SU-DHL-6 (cell line): Measurements from ENCODE around the gene PSMC3IP.
"Not testable (repeated sequence)": the region's sequence is repeated elsewhere in the genome, so short reads cannot be mapped to it uniquely, and the experiment has no call there.

Source experiments
- H2AFZ ChIP-seq: fragments of 200-600 bp; sonication (generic); 2 replicates; pipeline ENCODE4 v1.6.1; 2014; ENCODE audit warnings: low read depth, mild to moderate bottlenecking, moderate library complexity, mixed read lengths, antibody characterized with exemption, low read length; ENCODE audit not compliant: severe bottlenecking
- H3F3A ChIP-seq: fragments of 200-600 bp; shearing (Covaris generic); 2 replicates; pipeline ENCODE4 v1.6.0; 2016; ENCODE audit warnings: antibody characterized with exemption, mild to moderate bottlenecking; ENCODE audit not compliant: insufficient read depth
- H3K27ac ChIP-seq: fragments of 200-600 bp; sonication (generic); 2 replicates; pipeline ENCODE4 v1.5.1; 2016; ENCODE audit warnings: low read depth, mild to moderate bottlenecking, low read length, moderate library complexity, mixed read lengths
- H3K27me3 ChIP-seq: fragments of 200-600 bp; sonication (generic), shearing (Covaris generic); 2 replicates; pipeline ENCODE4 v1.6.0; 2014; ENCODE audit warnings: mild to moderate bottlenecking, low read length
- H3K36me3 ChIP-seq: fragments of 200-600 bp; sonication (generic); 2 replicates; pipeline ENCODE4 v1.6.1; 2014; ENCODE audit warnings: mild to moderate bottlenecking, low read length, mixed read lengths
- H3K4me2 ChIP-seq: fragments of 300-600, 200-600 bp; shearing (Covaris generic), sonication (generic); 2 replicates; pipeline ENCODE4 v1.6.0; 2014; ENCODE audit warnings: low read length, low read depth, mild to moderate bottlenecking; ENCODE audit not compliant: poor library complexity, severe bottlenecking
- H3K4me3 ChIP-seq: fragments of 200-600 bp; sonication (generic); 2 replicates; pipeline ENCODE4 v1.5.1; 2014; ENCODE audit warnings: antibody characterized with exemption, low read length, mild to moderate bottlenecking, mixed read lengths; ENCODE audit not compliant: insufficient read depth, poor library complexity, severe bottlenecking
- H3K79me2 ChIP-seq: fragments of 200-600 bp; sonication (generic); 2 replicates; pipeline ENCODE4 v1.6.1; 2014; ENCODE audit warnings: mild to moderate bottlenecking, low read length, moderate library complexity; ENCODE audit not compliant: insufficient read depth
- H3K9ac ChIP-seq: fragments of 200-600 bp; sonication (generic); 2 replicates; pipeline ENCODE4 v1.7.0; 2014; ENCODE audit warnings: mild to moderate bottlenecking, low read length
- H3K9me2 ChIP-seq: fragments of 200-600 bp; sonication (generic); replicated peaks from 2 replicates; pipeline ENCODE4 v1.6.1; 2014; ENCODE audit warnings: low read length; ENCODE audit not compliant: insufficient read depth
- H3K9me3 ChIP-seq: fragments of 200-600 bp; sonication (generic); 2 replicates; pipeline ENCODE4 v1.6.1; 2014; ENCODE audit warnings: low read length, mixed read lengths; ENCODE audit not compliant: insufficient read depth
- H4K20me1 ChIP-seq: fragments of 200-600 bp; sonication (generic); 2 replicates; pipeline ENCODE4 v1.6.1; 2014; ENCODE audit warnings: low read depth, mild to moderate bottlenecking, antibody characterized with exemption, low read length, moderate library complexity, mixed read lengths
- CTCF ChIP-seq: fragments of 200-600 bp; sonication (generic); IDR thresholded peaks from one replicate; pipeline ENCODE4 v1.5.1; 2017; ENCODE audit warnings: antibody characterized with exemption, mild to moderate bottlenecking, low read length, moderate library complexity; ENCODE audit not compliant: insufficient read depth, poor library complexity, severe bottlenecking
- EZH2phosphoT487 ChIP-seq: fragments of 200-600 bp; sonication (generic), shearing (Covaris generic); conservative IDR thresholded peaks from 2 replicates; pipeline ENCODE4 v1.6.1; 2018; ENCODE audit warnings: mild to moderate bottlenecking, antibody characterized with exemption, low read length, moderate library complexity, mixed read lengths

Gene PSMC3IP, protein sequence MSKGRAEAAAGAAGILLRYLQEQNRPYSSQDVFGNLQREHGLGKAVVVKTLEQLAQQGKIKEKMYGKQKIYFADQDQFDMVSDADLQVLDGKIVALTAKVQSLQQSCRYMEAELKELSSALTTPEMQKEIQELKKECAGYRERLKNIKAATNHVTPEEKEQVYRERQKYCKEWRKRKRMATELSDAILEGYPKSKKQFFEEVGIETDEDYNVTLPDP

DNA sequence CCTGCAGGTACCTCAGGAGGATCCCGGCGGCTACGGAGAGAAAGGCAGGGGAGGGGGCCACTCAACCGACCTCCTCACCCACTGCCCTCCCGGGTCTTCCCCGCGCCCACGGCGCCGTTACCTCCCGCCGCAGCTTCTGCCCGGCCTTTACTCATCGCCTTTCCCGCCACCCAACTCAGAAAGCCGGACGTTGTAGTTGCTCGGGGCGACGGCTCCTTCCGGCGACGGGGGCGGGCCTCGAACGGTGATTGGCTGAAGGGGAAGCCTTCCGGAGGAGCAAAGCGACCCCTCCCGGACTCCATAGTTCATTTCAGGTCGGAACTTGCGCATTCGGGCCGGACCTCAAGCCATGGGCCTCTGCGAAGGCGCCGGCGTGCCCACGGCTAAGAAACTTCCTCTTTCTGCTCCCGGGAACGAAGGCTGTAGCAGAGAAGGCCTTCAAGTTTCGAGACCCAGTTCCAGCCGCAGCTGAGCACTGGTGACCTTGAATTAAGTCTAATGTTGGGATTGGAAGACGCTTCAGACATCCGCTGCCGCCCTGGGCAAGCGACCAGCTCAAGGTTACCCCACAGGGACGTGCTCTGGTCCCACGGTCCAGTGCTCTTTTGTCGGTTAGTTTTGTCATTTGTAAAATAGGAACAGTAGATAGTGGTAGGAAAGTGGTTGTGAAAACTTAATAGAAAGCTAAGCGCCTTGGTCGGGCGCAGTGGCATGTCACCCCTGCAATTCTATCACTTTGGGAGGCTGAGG, at the start of gene PSMC3IP:
PSMC3IP (minus strand) TSS at position 198 of the 750 bp plus-strand sequence; CDS start at position 155, 43 bp downstream.
- Histone ChIP-seq H3K9me2 (no peaks in the 10 kb centered on the region), H2AFZ (peak within 1 kb of the TSS; percentile 5), H3F3A (peaks cover 44% of the 10 kb centered on the region), H3K27me3 (no peaks in the 10 kb centered on the region), H3K9ac (peak within 1 kb of the TSS; percentile 76), H3K36me3 (peaks cover 7% of the 10 kb centered on the region; the same call in 1 of the 2 replicates), H4K20me1 (no peaks in the 10 kb centered on the region), H3K4me2 (peak within 1 kb of the TSS; percentile 63), H3K9me3 (no peaks in the 10 kb centered on the region), H3K79me2 (peaks cover 7% of the 10 kb centered on the region; the same call in 1 of the 2 replicates), H3K27ac (peak within 1 kb of the TSS; percentile 92), H3K4me3 (peak within 1 kb of the TSS; percentile 71)
- TF ChIP-seq CTCF (no peak), EZH2phosphoT487 (no peak)

GRCh38 chr17:42623732-42624596, 46.4 kb upstream of the PSMC3IP start:
- no peaks in the 10 kb centered on the region for H3F3A ChIP-seq
- H2AFZ ChIP-seq, result no peak overlapping the region
- no peaks in the 10 kb centered on the region for H3K9me3 ChIP-seq
- no peak overlapping the region for H3K4me2 ChIP-seq
- H3K4me3 ChIP-seq, result no peak overlapping the region
- H3K9ac ChIP-seq, result no peak overlapping the region
- no peaks in the 10 kb centered on the region for H3K9me2 ChIP-seq
- no peaks in the 10 kb centered on the region for H4K20me1 ChIP-seq
- H3K27ac ChIP-seq, result no peak overlapping the region
- no peaks in the 10 kb centered on the region for H3K27me3 ChIP-seq
- H3K79me2 ChIP-seq, result no peaks in the 10 kb centered on the region
- no peaks in the 10 kb centered on the region for H3K36me3 ChIP-seq
- no peak for TF ChIP-seq EZH2phosphoT487
- no peak for TF ChIP-seq CTCF

- no peaks in the 10 kb centered on the region for H3K27me3 ChIP-seq
- no peaks in the 10 kb centered on the region for H3K36me3 ChIP-seq
- H3K9ac ChIP-seq, result no peak overlapping the region
- H3K27ac ChIP-seq, result no peak overlapping the region
- TF ChIP-seq EZH2phosphoT487 (no peak), CTCF (no peak)
- no peaks in the 10 kb centered on the region for H3K9me2 ChIP-seq
- no peak overlapping the region for H3K4me2 ChIP-seq
- no peaks in the 10 kb centered on the region for H4K20me1 ChIP-seq
- H3F3A ChIP-seq, result peaks cover 1% of the 10 kb centered on the region; the same call in 1 of the 2 replicates
- no peak overlapping the region for H3K4me3 ChIP-seq
- H3K79me2 ChIP-seq, result no peaks in the 10 kb centered on the region
- H3K9me3 ChIP-seq, result no peaks in the 10 kb centered on the region
- H2AFZ ChIP-seq, result no peak overlapping the region
Measured at GRCh38 chr17:42623271-42623670, 45.7 kb upstream of the PSMC3IP start.

- H2AFZ ChIP-seq, H3K27ac ChIP-seq, H3K79me2 ChIP-seq, H3F3A ChIP-seq, H4K20me1 ChIP-seq, H3K4me2 ChIP-seq, H3K4me3 ChIP-seq, H3K27me3 ChIP-seq, H3K36me3 ChIP-seq, H3K9me3 ChIP-seq, H3K9me2 ChIP-seq, H3K9ac ChIP-seq: not testable (repeated sequence)
Measured at GRCh38 chr17:42621987-42622386, 44.5 kb upstream of the PSMC3IP start.
